GM08714 (cell line): ENCODE results near the gene DHRS12.
"Not testable (repeated sequence)": the region's sequence is repeated elsewhere in the genome, so short reads cannot be mapped to it uniquely, and the experiment has no call there.

Experiments
- H3K4me3 ChIP-seq: fragments of 200-500 bp; sonication (Bioruptor generic); 2 replicates; pipeline ENCODE4 v1.5.1; 2014; ENCODE audit warnings: mild to moderate bottlenecking, low read length, inconsistent platforms
- ZNF274 ChIP-seq: IDR thresholded peaks from 2 replicates; pipeline ENCODE4 v1.6.1; 2012; ENCODE audit warnings: mild to moderate bottlenecking, low read depth, low read length

DHRS12 gene

GRCh38 chr13:51834581-51835171 is 30.7 kb upstream of the DHRS12 start:
- no peak overlapping the region for H3K4me3 ChIP-seq
- TF ChIP-seq ZNF274, result no peak

GRCh38 chr13:51833980-51834379 is 30.0 kb upstream of the DHRS12 start:
- TF ChIP-seq ZNF274, result no peak
- H3K4me3 ChIP-seq, result no peak overlapping the region

- TF ChIP-seq ZNF274, result no peak
- H3K4me3 ChIP-seq, result no peak overlapping the region
Measured at GRCh38 chr13:51832471-51833152, 28.6 kb upstream of the DHRS12 start.

- no peak overlapping the region for H3K4me3 ChIP-seq
- TF ChIP-seq ZNF274, result no peak
Measured at GRCh38 chr13:51831519-51831918, 27.6 kb upstream of the DHRS12 start.

- no peak overlapping the region for H3K4me3 ChIP-seq
- TF ChIP-seq ZNF274, result no peak
Measured at GRCh38 chr13:51829568-51829899, 25.6 kb upstream of the DHRS12 start.

GRCh38 chr13:51828730-51829567 is 25.0 kb upstream of the DHRS12 start:
- no peak overlapping the region for H3K4me3 ChIP-seq
- TF ChIP-seq ZNF274, result no peak

GRCh38 chr13:51827254-51827653 is 23.3 kb upstream of the DHRS12 start:
- H3K4me3 ChIP-seq, result no peak overlapping the region
- no peak for TF ChIP-seq ZNF274

- TF ChIP-seq ZNF274, result no peak
- H3K4me3 ChIP-seq, result no peak overlapping the region
Measured at GRCh38 chr13:51826606-51827005, 22.6 kb upstream of the DHRS12 start.

GRCh38 chr13:51825681-51826254 is 21.8 kb upstream of the DHRS12 start:
- no peak for TF ChIP-seq ZNF274
- no peak overlapping the region; the same call in 1 of the 2 replicates for H3K4me3 ChIP-seq

GRCh38 chr13:51825165-51825592 is 21.2 kb upstream of the DHRS12 start:
- H3K4me3 ChIP-seq, result no peak overlapping the region; the same call in 1 of the 2 replicates
- TF ChIP-seq ZNF274, result no peak

- not testable (repeated sequence) for H3K4me3 ChIP-seq
Measured at GRCh38 chr13:51824712-51825111, 20.7 kb upstream of the DHRS12 start.

- no peak for TF ChIP-seq ZNF274
- no peak overlapping the region for H3K4me3 ChIP-seq
Measured at GRCh38 chr13:51823863-51824262, 19.9 kb upstream of the DHRS12 start.

GRCh38 chr13:51823359-51823758 is 19.4 kb upstream of the DHRS12 start:
- no peak for TF ChIP-seq ZNF274
- H3K4me3 ChIP-seq, result no peak overlapping the region

GRCh38 chr13:51822106-51822815 is 18.3 kb upstream of the DHRS12 start:
- no peak for TF ChIP-seq ZNF274
- no peak overlapping the region; the same call in 1 of the 2 replicates for H3K4me3 ChIP-seq

- H3K4me3 ChIP-seq, result no peak overlapping the region
- TF ChIP-seq ZNF274, result no peak
Measured at GRCh38 chr13:51821606-51822005, 17.6 kb upstream of the DHRS12 start.
